PC-3 (cell line): Measurements from ENCODE around the gene ZNF341.

Experiments used
- CTCF ChIP-seq: fragments of 300-600 bp; sonication (generic); conservative IDR thresholded peaks from 2 replicates; pipeline ENCODE4 v1.5.1; 2017; ENCODE audit warnings: antibody characterized with exemption, low read depth, mild to moderate bottlenecking, low read length
- EZH2 ChIP-seq: fragments of 300-600 bp; sonication (generic); IDR thresholded peaks from one replicate; pipeline ENCODE4 v1.6.1; 2017; ENCODE audit warnings: antibody characterized with exemption, mild to moderate bottlenecking, low read length; ENCODE audit not compliant: unreplicated experiment

GRCh38 chr20:33812152-33812849 is 80.5 kb downstream of the ZNF341 start:
- TF ChIP-seq CTCF, result no peak
- TF ChIP-seq EZH2, result no peak
